K562 treated with DMSO at 1 percent for 48 hours (cell line): ENCODE measurements around the gene FOXP3. TPM values are rescaled to one million over a fixed set of nuclear protein-coding genes. Genes with fewer than 3 reads are reported as not detected.

ENCODE experiments used
- total RNA-seq: library from RNA; unstranded; fragments of 300-600 nt; gene quantifications from 2 replicates; pipeline ENCODE4 v1.2.3, GENCODE V29; 2022; ENCODE audit warnings: low replicate concordance; ENCODE audit errors: extremely low read depth

Gene FOXP3
- not detected in 2 replicates for total RNA-seq

DNA sequence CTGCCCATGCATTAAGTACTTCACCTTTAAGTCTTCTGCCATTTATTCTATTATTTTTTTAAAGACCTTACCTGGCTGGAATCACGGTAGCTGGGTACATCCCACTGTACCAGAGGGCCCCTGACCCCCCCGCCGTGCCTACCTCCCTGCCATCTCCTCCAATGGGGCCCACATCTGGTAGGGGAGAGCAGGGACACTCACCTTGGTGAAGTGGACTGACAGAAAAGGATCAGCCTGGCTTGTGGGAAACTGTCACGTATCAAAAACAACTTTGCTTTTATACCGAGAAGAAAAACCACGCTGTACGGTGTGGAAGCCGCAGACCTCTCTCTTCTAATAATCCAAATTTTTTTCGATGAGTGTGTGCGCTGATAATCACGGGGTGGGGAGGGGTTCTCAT, at the start of gene FOXP3:
FOXP3 (minus strand) TSS at position 251 of the 400 bp plus-strand sequence. CDS start 6,205 bp downstream, outside the sequence.

DNA sequence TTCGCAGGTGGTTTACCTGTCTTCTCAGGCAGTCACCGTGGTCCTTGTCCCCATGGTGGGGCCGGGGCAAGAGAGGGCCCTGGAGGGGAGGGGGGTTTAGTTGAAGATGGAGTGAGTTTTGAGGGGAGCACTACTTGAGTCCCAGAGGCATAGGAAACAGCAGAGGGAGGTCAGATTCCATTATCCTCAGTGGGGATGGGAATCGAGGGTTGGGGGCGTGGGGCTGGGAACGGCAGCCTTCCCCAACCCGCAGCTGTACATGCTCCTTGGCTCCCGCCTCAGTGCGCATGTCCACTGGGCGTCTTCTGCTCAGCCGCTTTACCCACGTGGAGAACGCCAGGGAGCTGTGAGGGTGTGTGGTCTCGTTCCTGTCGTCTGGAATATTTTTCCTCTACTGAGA, 38.8 kb upstream of the FOXP3 start, which contains the start of gene GAGE10:
GAGE10 (plus strand) TSS at position 301 of the 400 bp plus-strand sequence. CDS start 1,214 bp downstream, outside the sequence.

DNA sequence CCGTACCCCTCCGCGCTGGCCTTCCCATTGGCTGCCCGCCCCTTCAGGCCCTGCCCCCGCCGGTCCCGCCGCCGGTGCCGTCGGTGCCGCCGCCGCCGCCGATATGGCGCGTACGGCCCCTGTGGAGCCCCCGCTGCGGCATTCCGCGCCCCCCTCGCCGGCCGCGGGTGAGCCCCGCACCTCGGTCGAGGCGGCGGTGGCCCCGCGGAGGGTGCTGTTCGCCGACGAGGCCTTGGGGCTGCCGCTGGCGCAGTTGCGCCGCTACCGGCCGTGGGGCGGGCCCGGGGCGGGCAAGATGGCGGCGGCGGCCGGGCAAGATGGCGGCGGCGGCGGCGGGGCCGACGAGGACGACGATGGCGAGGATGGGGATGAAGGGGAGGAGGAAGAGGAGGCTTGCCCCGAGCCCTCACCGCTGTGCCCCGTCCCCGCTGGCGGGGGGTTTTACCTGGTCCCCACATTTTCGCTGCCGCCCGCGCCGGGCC, 5.3 kb upstream of the FOXP3 start, which contains the start of gene PPP1R3F:
PPP1R3F (plus strand) TSS at position 27 of the 482 bp plus-strand sequence; CDS start at position 104, 77 bp downstream.

DNA sequence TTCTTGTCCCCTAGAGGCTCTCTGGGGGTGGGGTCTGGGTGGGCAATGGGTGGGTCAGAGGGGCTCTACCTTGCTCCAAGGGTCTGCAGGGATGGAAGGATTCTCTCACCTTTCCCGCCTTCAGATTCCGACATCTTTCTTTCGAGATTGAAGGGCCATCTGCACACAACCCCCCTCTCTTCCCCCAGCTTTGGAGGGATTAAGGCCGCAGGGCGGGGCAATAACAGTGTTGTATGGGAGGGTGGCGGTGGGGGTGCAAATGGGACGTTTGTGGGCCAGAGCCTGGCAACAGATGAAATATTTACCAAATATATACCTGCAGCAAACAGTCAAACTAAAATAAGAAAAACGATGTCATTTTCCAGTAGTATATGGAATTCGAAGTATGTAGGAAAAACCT, 31.3 kb downstream of the FOXP3 start, which contains the start of gene CACNA1F:
CACNA1F (minus strand) TSS at position 165 of the 400 bp plus-strand sequence; CDS start at position 134, 31 bp downstream.

Other genes with a start within 250 kb of the FOXP3 start
- not detected in 2 replicates for gene TFE3, start 221.4 kb downstream of the FOXP3 start, total RNA-seq
- not detected in 2 replicates for gene CCDC120, start 205.7 kb downstream of the FOXP3 start, total RNA-seq
- not detected in 2 replicates for gene PRAF2, start 190.7 kb downstream of the FOXP3 start, total RNA-seq
- not detected in 2 replicates for gene WDR45, start 184.8 kb downstream of the FOXP3 start, total RNA-seq
- gene GPKOW, start 141.0 kb downstream of the FOXP3 start, total RNA-seq = not detected in 2 replicates
- gene MAGIX, start 102.0 kb downstream of the FOXP3 start, total RNA-seq = not detected in 2 replicates
- gene PLP2, start 92.8 kb downstream of the FOXP3 start, total RNA-seq = not detected in 2 replicates
- not detected in 2 replicates for gene PRICKLE3, start 78.3 kb downstream of the FOXP3 start, total RNA-seq
- gene SYP, start 64.5 kb downstream of the FOXP3 start, total RNA-seq = not detected in 2 replicates
- gene CACNA1F, start 31.4 kb downstream of the FOXP3 start, total RNA-seq = not detected in 2 replicates
- not detected in 2 replicates for gene CCDC22, start 29.2 kb downstream of the FOXP3 start, total RNA-seq
- not detected in 2 replicates for gene PPP1R3F, start 5.1 kb upstream of the FOXP3 start, total RNA-seq
- not detected in 2 replicates for gene GAGE10, start 38.9 kb upstream of the FOXP3 start, total RNA-seq
- gene GAGE12J, start 57.3 kb upstream of the FOXP3 start, total RNA-seq = not detected in 2 replicates
- not detected in 2 replicates for gene GAGE13, start 66.9 kb upstream of the FOXP3 start, total RNA-seq